Measurements from ENCODE around the gene PXDN.

PXDN gene

DNA sequence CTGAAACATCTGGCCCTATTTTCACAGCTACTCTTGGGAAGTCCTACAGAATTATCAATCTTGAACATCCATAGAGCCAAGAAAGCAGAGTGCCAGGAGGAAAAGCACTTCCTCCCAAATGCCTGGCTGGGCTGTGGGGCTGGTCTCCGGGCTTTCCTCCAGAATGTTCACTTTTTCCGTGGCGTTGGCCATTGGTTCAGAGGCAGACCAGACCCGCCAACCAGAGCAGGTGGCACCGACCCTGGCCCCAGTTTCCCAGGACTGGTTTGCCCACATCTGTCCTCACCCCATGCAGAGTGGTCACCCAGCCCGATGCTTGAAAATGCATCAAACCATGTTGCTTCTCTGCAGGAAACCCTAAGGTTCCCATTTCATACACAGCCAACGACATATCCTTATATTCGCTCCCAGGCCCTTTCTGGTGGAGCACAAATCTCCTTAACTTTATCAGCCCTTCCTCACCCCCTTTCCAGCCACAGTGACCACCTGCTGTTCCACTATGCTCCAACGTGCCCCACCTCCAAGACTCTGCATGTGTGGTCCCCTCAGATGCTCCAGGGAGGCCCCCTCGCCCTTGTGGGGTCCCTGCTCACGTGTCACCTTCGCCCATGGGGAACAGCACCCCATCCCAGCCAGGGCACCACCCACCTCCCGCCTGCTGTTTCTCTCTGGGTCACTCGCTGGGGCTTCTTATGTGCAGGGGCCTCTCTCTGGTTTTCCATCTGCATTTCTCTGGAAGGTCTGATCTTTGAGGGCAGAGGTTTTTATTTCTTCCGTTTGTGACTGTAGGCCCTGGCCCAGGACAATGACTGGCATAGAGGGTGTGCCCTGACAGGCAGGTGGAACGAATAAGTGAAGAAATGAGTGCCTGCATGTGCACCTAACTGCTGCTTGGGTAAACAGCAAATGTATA lies 92.9 kb downstream of the PXDN start:
- no peak for DNase-seq (ENCODE audit: low read depth)
- no peak overlapping the region for H3K4me3 ChIP-seq (ENCODE audit: control insufficient read depth, low read depth, low read length)
- TF ChIP-seq, protein P1, sequence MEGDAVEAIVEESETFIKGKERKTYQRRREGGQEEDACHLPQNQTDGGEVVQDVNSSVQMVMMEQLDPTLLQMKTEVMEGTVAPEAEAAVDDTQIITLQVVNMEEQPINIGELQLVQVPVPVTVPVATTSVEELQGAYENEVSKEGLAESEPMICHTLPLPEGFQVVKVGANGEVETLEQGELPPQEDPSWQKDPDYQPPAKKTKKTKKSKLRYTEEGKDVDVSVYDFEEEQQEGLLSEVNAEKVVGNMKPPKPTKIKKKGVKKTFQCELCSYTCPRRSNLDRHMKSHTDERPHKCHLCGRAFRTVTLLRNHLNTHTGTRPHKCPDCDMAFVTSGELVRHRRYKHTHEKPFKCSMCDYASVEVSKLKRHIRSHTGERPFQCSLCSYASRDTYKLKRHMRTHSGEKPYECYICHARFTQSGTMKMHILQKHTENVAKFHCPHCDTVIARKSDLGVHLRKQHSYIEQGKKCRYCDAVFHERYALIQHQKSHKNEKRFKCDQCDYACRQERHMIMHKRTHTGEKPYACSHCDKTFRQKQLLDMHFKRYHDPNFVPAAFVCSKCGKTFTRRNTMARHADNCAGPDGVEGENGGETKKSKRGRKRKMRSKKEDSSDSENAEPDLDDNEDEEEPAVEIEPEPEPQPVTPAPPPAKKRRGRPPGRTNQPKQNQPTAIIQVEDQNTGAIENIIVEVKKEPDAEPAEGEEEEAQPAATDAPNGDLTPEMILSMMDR (IDR thresholded peaks at IDR 0.05; ENCODE audit: control insufficient read depth, insufficient read depth, low read depth, low read length, missing control alignments) = no peak

DNA sequence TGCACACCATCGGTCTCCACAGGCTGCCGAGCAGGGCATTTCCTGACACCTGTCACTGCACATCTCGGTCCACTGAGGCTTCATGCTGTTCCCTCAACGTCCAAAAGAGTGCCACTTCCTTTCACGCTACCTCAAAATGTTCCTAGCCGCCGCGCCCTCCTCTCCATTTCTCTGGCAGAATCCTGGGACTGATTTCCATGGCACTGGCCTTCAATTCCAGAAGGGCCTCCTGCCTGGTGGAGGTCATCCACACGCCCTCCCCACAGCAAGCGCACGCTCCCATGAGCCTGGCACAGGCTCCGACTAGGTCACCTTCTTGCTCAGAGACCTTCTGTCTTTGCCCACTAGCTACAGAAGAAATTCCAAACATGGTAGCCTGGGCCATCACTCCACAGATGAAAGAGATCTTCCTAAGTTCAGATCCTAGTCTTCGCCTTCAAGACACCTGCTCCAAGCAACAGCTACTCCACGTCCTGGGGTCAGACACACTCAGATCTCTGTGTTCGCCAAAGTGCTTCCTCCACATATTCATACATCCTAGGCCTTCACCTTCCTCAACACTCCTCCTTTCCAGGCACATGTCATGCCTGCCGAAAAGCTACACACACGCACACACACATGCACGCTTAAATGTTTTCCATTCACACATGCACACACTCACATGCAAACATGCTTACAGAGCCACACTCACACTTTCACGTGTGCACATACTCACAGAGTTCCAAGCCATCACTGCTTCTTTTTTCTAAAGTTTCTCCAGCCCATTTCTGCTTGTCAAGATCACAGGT lies 94.0 kb downstream of the PXDN start:
- H3K4me3 ChIP-seq (ENCODE audit: control insufficient read depth, low read depth, low read length) = no peak overlapping the region
- TF ChIP-seq, protein P1 (IDR thresholded peaks at IDR 0.05; ENCODE audit: control insufficient read depth, insufficient read depth, low read depth, low read length, missing control alignments) = no peak
- DNase-seq (ENCODE audit: low read depth) = no peak

DNA sequence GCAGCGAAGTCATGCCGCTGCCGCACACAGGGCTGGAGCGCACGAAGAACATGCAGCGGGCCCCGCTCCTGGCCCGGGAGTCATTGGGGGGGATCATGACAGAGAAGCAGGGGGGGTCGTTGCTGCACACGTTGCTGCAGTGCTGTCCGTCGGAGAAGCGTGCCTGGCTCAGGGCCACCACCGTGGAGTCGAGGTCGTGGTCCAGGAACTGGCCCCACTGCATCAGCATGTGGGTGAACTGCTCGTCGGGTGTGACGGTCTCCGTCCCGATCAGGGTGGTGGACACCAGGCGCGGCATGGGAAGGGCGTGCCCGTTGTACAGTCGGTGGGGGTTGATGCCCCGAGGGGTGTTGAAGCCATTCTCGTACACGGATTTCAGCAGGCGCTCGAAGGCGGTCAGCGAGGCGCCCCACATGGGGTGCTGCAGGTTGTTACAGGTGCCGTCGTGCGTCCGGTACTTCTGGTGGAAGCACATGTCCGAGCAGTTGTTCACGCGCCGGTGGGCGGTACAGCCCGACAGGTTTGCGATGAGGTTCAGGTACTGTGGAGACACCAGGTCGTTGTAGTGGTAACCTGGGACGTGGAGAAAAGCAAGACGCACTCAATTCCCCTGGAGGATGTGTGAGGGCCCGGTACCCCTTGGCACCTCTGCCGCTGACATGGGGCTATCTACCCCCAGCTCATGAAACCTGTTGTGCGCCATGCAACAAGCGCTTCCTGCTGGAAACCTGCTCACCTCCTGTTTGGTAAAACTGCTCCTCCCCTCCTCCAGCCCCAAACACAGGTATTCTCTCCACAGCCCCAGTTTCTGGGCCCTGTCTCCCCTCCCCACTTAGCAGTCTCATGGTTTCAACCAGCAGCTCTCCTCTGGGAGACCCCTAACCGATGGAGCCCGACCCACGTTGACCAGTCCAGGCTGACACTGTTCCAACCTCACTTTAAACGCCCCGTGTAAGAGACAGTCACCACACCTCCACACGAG lies 94.9 kb downstream of the PXDN start:
- TF ChIP-seq, protein P1 (IDR thresholded peaks at IDR 0.05; ENCODE audit: control insufficient read depth, insufficient read depth, low read depth, low read length, missing control alignments) = no peak
- no peak for DNase-seq (ENCODE audit: low read depth)
- H3K4me3 ChIP-seq (ENCODE audit: control insufficient read depth, low read depth, low read length) = no peak overlapping the region

DNA sequence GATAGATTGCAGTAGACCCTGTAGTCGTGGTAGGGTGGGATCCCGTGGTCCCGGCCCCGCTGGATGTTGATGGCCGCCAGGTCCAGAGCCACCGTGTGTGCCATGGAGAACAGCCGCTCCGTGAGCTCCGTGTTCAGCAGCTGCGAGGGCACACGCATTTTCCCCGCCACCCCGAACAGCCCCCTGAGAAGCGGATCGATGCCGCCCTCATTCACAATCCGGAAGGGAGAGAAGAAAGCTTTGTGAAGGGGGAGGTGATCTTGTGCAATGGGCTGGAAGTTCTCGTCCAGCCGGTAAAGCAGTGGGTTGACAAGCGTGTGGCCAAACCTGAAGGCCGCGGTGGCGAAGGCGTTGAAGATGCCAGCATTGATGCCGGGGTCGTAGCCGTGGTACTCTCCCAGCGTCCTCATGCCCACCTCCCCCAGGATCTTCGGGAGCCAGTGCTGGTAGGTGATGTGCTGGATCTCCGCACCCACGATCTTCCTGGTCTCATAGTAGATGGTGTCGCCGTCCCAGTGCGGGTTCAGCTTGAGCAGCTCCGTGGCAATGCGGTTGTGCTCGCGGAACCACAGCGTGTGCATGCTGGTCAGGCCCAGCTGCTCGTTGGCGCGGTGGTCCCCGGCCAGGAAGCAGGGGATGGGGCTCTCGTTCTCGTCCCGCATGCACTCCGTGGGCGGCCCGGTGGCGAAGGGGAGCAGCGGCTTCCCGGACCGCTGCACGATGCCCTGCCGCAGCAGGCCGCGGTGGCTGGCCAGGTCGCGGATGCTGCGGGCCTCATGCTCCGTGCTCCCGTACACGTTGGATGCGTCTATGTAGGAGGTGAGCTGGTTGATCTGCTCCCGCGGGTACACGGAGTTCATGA lies 95.8 kb downstream of the PXDN start:
- DNase-seq (ENCODE audit: low read depth) = no peak
- H3K4me3 ChIP-seq (ENCODE audit: control insufficient read depth, low read depth, low read length) = no peak overlapping the region
- TF ChIP-seq, protein P1 (IDR thresholded peaks at IDR 0.05; ENCODE audit: control insufficient read depth, insufficient read depth, low read depth, low read length, missing control alignments) = no peak

DNA sequence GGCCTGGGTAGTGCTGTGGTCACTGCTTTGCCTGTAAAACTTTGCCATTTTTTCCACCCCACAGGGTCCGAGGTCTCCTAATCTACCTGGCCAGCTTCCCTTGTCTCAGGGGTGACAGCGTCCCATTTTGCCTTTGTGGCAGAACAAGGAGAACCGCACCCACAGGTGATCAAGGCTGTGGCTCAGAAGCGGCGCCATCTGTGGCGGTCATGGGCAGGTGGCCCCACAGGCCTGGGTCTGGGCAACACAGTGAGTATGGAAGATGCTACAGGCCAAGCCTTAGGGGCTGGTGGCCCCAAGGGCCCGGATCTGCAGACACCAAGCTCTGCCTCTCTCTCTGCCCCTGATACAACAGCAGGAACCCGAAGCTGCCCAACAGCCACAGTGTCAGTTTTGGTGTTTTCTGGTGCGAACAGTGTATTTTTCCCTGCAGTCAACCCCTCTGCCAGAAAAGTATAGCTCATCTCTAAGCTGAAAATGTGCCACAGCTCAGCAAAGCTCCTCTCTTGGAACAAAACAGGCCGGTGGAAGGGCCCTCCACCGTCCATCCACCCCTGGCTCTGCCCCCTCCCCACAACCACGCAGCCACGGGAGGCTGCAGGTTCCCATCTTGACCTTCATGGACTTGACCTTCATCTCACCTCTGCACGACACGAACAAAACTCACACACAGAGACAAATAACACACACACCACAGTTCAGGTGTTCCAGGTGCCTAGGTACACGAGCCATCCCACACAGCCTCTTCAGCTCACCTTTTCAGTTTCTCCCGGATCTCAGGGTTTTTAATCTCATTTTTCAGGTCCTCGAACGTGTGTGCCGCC lies 96.7 kb downstream of the PXDN start:
- H3K4me3 ChIP-seq (ENCODE audit: control insufficient read depth, low read depth, low read length) = no peak overlapping the region
- TF ChIP-seq, protein P1 (IDR thresholded peaks at IDR 0.05; ENCODE audit: control insufficient read depth, insufficient read depth, low read depth, low read length, missing control alignments) = no peak
- DNase-seq (ENCODE audit: low read depth) = no peak
